Body of pancreas (tissue), 4 donors: Measurements from ENCODE around the gene SYNE2. TPM values are rescaled to one million over a fixed set of nuclear protein-coding genes. Genes with fewer than 3 reads are reported as not detected.

Experiments
- ATAC-seq: fragments of 150-250 bp; one replicate; pipeline ENCODE4 v1.9.1; 2016
- DNase-seq, 4 donors: peaks; one replicate each; pipeline ENCODE4 v3.0.0-alpha.2; 2019
- H3K27ac ChIP-seq, 4 donors: fragments of 200-600 bp; sonication (generic); 1 replicate in 3 of 4; 2 replicates in 1 of 4; pipeline versions ENCODE4 v1.5.1 to v1.6.1; 2016 to 2019; ENCODE audit warnings: mild to moderate bottlenecking in 1 of 4, mixed read lengths in 1 of 4, moderate library complexity in 1 of 4
- H3K27me3 ChIP-seq, 2 donors: fragments of 200-600 bp; sonication (generic); one replicate each; pipeline ENCODE4 v1.6.0; 2016; ENCODE audit warnings: mild to moderate bottlenecking in 1 of 2
- H3K36me3 ChIP-seq, 2 donors: fragments of 200-600 bp; sonication (generic); replicated peaks in 1 of 2; 2 replicates each; pipeline ENCODE4 v1.5.1; 2016; ENCODE audit warnings: low read depth in 2 of 2; ENCODE audit not compliant: insufficient read depth in 1 of 2
- H3K4me1 ChIP-seq: fragments of 200-600 bp; sonication (generic); one replicate; pipeline ENCODE4 v1.6.0; 2016
- H3K4me3 ChIP-seq, 2 donors: fragments of 200-600 bp; sonication (generic); 1 replicate in 1 of 2; 2 replicates in 1 of 2; pipeline ENCODE4 v1.5.1; 2016 to 2019
- H3K9me3 ChIP-seq, 3 donors: fragments of 200-600 bp; sonication (generic); 1 replicate in 2 of 3; 2 replicates in 1 of 3; pipeline ENCODE4 v1.5.1; 2016
- CTCF ChIP-seq, 7 experiments: fragments of 450-650 bp in 4 of 7; fragments of 200-600 bp in 3 of 7; sonication (generic) in 3 of 7; IDR thresholded peaks; one replicate each; pipeline ENCODE4 v1.5.1; 2016 to 2019; ENCODE audit warnings: antibody characterized with exemption in 7 of 7
- POLR2A ChIP-seq, 3 donors: fragments of 450-650 bp; IDR thresholded peaks; one replicate each; pipeline ENCODE4 v1.6.1; 2016; ENCODE audit warnings: antibody characterized with exemption in 3 of 3, mild to moderate bottlenecking in 2 of 3
- WGBS, 2 donors: methylation state at CpG; one replicate each; pipeline ENCODE4 v1.1.5; 2017; 5-methylcytosine and 5-hydroxymethylcytosine counted together
- intact Hi-C: fragments of 100-400 bp; cut with DNase I; formaldehyde crosslinking; loops from one replicate; pipeline ENCODE4 v1.15.1; 2023
- total RNA-seq, 2 donors: library from RNA; depleted of rRNA; stranded (reverse); fragments of >200 nt; gene quantifications; one replicate each; pipeline ENCODE4 v1.1.0, GENCODE V29; 2016

SYNE2 gene
- total RNA-seq, 2 donors from 2014 or later: 163 to 240 TPM

GRCh38 chr14:64247195-64247594, 394.4 kb downstream of the SYNE2 start:
- no peak overlapping the region for H3K27ac ChIP-seq
- DNase-seq (peak in 1 of 4 donors; percentile 10), ATAC-seq (no peak)
- no peak overlapping the region for H3K4me3 ChIP-seq
- WGBS, 2 donors: 53 to 60% methylated on average over 3 of the region's 3 CpGs
- H3K9me3 ChIP-seq: no peaks in the 10 kb centered on the region
- TF ChIP-seq POLR2A (IDR thresholded peaks at IDR 0.05) (no peak), CTCF (IDR thresholded peaks at IDR 0.05) (no peak)
- peaks cover 21% of the 10 kb centered on the region for H3K4me1 ChIP-seq
- intact Hi-C loops: no loop called here
- no peaks in the 10 kb centered on the region for H3K27me3 ChIP-seq
- H3K36me3 ChIP-seq: no peaks in the 10 kb centered on the region

- no peak for ATAC-seq
- Histone ChIP-seq H3K27ac (peak overlapping the region in 1 of 4 donors; percentile 24), H3K9me3 (no peaks in the 10 kb centered on the region), H3K4me1 (peaks cover 21% of the 10 kb centered on the region), H3K36me3 (no peaks in the 10 kb centered on the region), H3K4me3 (no peak overlapping the region), H3K27me3 (no peaks in the 10 kb centered on the region)
- WGBS, 2 donors: 73 to 78% methylated on average over 4 of the region's 4 CpGs
- intact Hi-C loops: no loop called here
- DNase-seq: no peak
- TF ChIP-seq CTCF (IDR thresholded peaks at IDR 0.05): no peak
- no peak for TF ChIP-seq POLR2A (IDR thresholded peaks at IDR 0.05)
Measured at GRCh38 chr14:64248689-64249088, 395.9 kb downstream of the SYNE2 start.

GRCh38 chr14:64249363-64249762, 396.6 kb downstream of the SYNE2 start:
- no peaks in the 10 kb centered on the region for H3K27me3 ChIP-seq
- ATAC-seq (no peak), DNase-seq (peak in 1 of 4 donors; percentile 27)
- 26 to 29% methylated on average over 7 of the region's 7 CpGs for WGBS, 2 donors
- H3K9me3 ChIP-seq: no peaks in the 10 kb centered on the region
- no peak for TF ChIP-seq POLR2A (IDR thresholded peaks at IDR 0.05)
- no peak for TF ChIP-seq CTCF (IDR thresholded peaks at IDR 0.05)
- intact Hi-C loops: no loop called here
- H3K4me3 ChIP-seq: no peak overlapping the region
- no peaks in the 10 kb centered on the region for H3K36me3 ChIP-seq
- H3K4me1 ChIP-seq: peaks cover 21% of the 10 kb centered on the region
- H3K27ac ChIP-seq: peak overlapping the region in 1 of 4 donors; percentile 24

GRCh38 chr14:64253672-64254071, 400.9 kb downstream of the SYNE2 start:
- intact Hi-C loops: no loop called here

GRCh38 chr14:64255756-64256155, 403.0 kb downstream of the SYNE2 start:
- DNase-seq: no peak
- Histone ChIP-seq H3K27ac (no peak overlapping the region), H3K4me3 (no peak overlapping the region), H3K36me3 (no peaks in the 10 kb centered on the region), H3K9me3 (no peaks in the 10 kb centered on the region), H3K4me1 (no peaks in the 10 kb centered on the region), H3K27me3 (no peaks in the 10 kb centered on the region)
- TF ChIP-seq POLR2A (IDR thresholded peaks at IDR 0.05) (no peak), CTCF (IDR thresholded peaks at IDR 0.05) (no peak)
- ATAC-seq: no peak
- intact Hi-C loops: no loop called here
- 88 to 91% methylated on average over 1 of the region's 1 CpG for WGBS, 2 donors

More at GRCh38 chr14:64253672-64254071, 400.9 kb downstream of the SYNE2 start:
- no peak overlapping the region for H3K27ac ChIP-seq
- TF ChIP-seq POLR2A (IDR thresholded peaks at IDR 0.05): no peak
- peaks cover 13% of the 10 kb centered on the region for H3K4me1 ChIP-seq
- no peak for DNase-seq
- H3K4me3 ChIP-seq: no peak overlapping the region
- H3K36me3 ChIP-seq: no peaks in the 10 kb centered on the region
- WGBS, 2 donors: 43 to 51% methylated on average over 3 of the region's 3 CpGs
- no peak for ATAC-seq
- H3K27me3 ChIP-seq: no peaks in the 10 kb centered on the region
- no peaks in the 10 kb centered on the region for H3K9me3 ChIP-seq
